Mucosa of descending colon (tissue), 3 donors: ENCODE measurements around the gene PDE4D. TPM values are rescaled to one million over a fixed set of nuclear protein-coding genes. Genes with fewer than 3 reads are reported as not detected.
A peak's percentile ranks its signal among the peaks of the same experiment; 100 is the strongest.

Source experiments
- ATAC-seq: fragments of 200-7000 bp; cut with Tn5 transposase; one replicate; pipeline ENCODE4 v1.9.1; 2020; ENCODE audit warnings: mild to moderate bottlenecking, moderate library complexity
- DNase-seq, 3 donors: peaks; one replicate each; pipeline ENCODE4 v3.0.0-alpha.2; 2020
- H3K36me3 ChIP-seq: fragments of 200-600 bp; one replicate; pipeline ENCODE4 v1.8.0; 2021; ENCODE audit warnings: low read depth, mild to moderate bottlenecking
- H3K4me1 ChIP-seq: fragments of 200-600 bp; one replicate; pipeline ENCODE4 v1.8.0; 2021; ENCODE audit warnings: low read depth, mild to moderate bottlenecking
- H3K4me3 ChIP-seq: fragments of 200-600 bp; one replicate; pipeline ENCODE4 v1.8.0; 2021; ENCODE audit warnings: mild to moderate bottlenecking
- H3K9me3 ChIP-seq: fragments of 200-600 bp; one replicate; pipeline ENCODE4 v1.8.0; 2021; ENCODE audit warnings: mild to moderate bottlenecking
- CTCF ChIP-seq: fragments of 200-600 bp; IDR thresholded peaks from one replicate; pipeline ENCODE4 v1.8.0; 2022; ENCODE audit warnings: antibody characterized with exemption, mild to moderate bottlenecking
- intact Hi-C, 2 donors: fragments of 100-400 bp; cut with DNase I in 1 of 2; cut with micrococcal nuclease in 1 of 2; formaldehyde crosslinking; loops; one replicate each; pipeline versions ENCODE4 v1.11.0 to v1.11.1; 2022; cut with DNase I, micrococcal nuclease
- total RNA-seq, 3 donors: library from RNA; stranded (reverse); fragmentation: NEBNext Ultra II Directional in 2 of 3; extraction: Animal tissue kit (Norgen Biotek cat#: 25700) in 2 of 3; gene quantifications; one replicate each; pipeline versions ENCODE4 v1.2.1 to v1.2.4, GENCODE V29; 2021 to 2023
- donor health status: DM: no; HTN: no; CAD: no; lungs with moderate emphysema.
- donor health status: DM: no; HTN: no; CAD: no.
- donor health status: DM: no; HTN: yes; CAD: no.

Gene PDE4D
- total RNA-seq, 3 donors from 2014 or later = 37.9 to 137 (median 100) TPM

GRCh38 chr5:59253625-59254024 is 639.9 kb downstream of the PDE4D start:
- intact Hi-C loops = no loop called here
- TF ChIP-seq CTCF = no peak
- Histone ChIP-seq H3K4me3 (no peak overlapping the region), H3K4me1 (no peaks in the 10 kb centered on the region), H3K36me3 (no peaks in the 10 kb centered on the region), H3K9me3 (no peaks in the 10 kb centered on the region)
- DNase-seq (no peak), ATAC-seq (no peak)

DNA sequence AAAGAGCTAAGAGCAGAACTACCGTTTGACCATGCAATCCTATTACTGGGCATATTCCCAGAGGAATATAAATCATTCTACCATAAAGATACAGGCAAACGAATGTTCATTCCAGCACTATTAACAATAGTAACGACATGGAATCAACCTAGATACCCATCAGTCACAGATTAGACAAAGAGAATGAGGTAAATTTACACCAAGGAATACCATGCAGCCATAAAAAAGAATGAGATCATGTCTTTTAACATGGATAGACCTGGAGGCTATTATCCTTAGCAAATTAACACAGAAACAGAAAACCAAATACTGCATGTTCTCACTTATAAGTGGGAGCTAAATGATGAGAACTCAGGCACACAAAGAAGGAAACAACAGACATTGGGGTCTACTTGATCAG is 641.9 kb downstream of the PDE4D start:
- ATAC-seq = no peak
- no peak for TF ChIP-seq CTCF
- H3K9me3 ChIP-seq = no peaks in the 10 kb centered on the region
- no peak for DNase-seq
- no peak overlapping the region for H3K4me3 ChIP-seq
- intact Hi-C loops = no loop called here
- no peaks in the 10 kb centered on the region for H3K36me3 ChIP-seq
- no peaks in the 10 kb centered on the region for H3K4me1 ChIP-seq

DNA sequence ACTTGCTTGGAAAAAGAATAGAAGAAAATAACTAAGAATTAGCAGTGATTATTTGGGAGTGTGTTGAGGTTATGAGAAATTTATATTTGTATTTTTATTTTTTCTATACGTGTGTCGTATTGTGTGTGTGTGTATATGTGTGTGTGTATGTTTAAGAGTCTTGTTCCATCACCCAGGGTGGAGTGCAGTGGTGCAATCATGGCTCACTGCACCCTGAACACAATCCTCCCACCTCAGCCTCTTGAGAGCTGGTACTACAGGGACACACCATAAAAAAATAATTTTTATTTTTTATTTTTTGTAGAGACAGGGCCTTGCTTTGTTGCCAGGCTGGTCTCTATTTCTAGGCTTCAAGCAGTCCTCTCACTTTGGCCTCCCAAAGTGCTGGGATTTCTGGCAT is 643.8 kb downstream of the PDE4D start:
- H3K4me1 ChIP-seq = no peaks in the 10 kb centered on the region
- DNase-seq = no peak
- no peaks in the 10 kb centered on the region for H3K36me3 ChIP-seq
- no peaks in the 10 kb centered on the region for H3K9me3 ChIP-seq
- ATAC-seq = no peak
- H3K4me3 ChIP-seq = no peak overlapping the region
- intact Hi-C loops = no loop called here
- TF ChIP-seq CTCF = no peak

GRCh38 chr5:59249160-59249559 is 644.4 kb downstream of the PDE4D start:
- no peaks in the 10 kb centered on the region for H3K36me3 ChIP-seq
- TF ChIP-seq CTCF = no peak
- ATAC-seq = no peak
- H3K9me3 ChIP-seq = no peaks in the 10 kb centered on the region
- no peak overlapping the region for H3K4me3 ChIP-seq
- no peak for DNase-seq
- H3K4me1 ChIP-seq = no peaks in the 10 kb centered on the region
- intact Hi-C loops = no loop called here

DNA sequence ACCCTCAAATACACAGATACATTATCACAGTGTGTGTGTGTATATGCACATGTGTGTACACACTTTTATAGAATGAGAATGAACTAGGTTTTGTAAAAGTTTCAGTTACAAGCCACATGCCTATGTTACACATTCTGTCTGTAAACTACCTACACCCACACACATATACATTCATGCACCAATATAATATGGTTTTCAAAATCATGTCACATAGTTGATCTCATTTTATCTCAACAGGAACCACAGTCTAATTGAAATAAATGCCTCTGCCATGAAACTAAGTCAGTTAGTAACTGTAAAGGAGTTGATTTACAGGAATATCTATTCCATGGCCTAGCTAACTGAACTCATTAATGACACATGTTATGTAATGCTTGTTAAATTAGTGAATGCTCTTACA is 646.6 kb downstream of the PDE4D start:
- Histone ChIP-seq H3K4me3 (no peak overlapping the region), H3K9me3 (no peaks in the 10 kb centered on the region), H3K36me3 (no peaks in the 10 kb centered on the region), H3K4me1 (peaks cover 4% of the 10 kb centered on the region)
- DNase-seq (no peak), ATAC-seq (no peak)
- intact Hi-C loops = no loop called here
- no peak for TF ChIP-seq CTCF

DNA sequence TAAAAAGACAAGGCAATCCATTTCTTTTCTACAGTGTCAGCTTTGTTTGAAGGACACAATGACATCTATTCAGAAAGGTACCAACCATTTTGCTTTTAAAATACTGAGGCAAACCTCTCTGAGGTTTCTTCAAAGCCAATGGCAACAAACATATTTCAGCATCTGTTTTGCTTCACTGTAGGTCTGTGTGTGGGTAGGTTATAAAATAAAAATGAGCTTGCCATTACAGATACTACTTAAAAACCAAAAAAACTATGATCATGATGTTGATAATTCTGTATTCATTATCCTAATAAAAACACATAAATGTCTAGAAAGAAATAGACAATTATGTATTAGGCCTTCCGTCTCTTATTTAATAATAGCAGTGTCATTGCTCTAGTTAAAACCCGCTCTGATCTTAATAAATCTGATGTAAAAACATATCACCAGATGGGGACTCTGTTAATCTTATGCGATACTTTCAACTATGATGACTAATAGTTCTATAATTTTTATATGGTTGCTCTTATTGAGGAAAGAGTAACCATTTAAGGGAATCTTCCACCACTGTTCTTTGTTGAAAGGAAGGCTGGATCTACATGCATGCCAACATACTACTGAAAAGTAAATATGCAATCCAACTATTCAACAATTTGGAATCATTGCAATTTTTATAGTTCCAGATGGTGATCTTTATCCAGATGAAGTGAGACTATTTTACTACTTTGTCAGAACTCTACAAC is 647.2 kb downstream of the PDE4D start:
- Histone ChIP-seq H3K4me3 (no peak overlapping the region), H3K36me3 (no peaks in the 10 kb centered on the region), H3K9me3 (no peaks in the 10 kb centered on the region), H3K4me1 (peaks cover 5% of the 10 kb centered on the region)
- ATAC-seq (peak; percentile 56), DNase-seq (no peak)
- intact Hi-C loops = no loop called here
- no peak for TF ChIP-seq CTCF
